RWPE1 (cell line): ENCODE data around the gene PPP4R4.

Source experiments
- CTCF ChIA-PET: fragments of 350-600 bp; sonication (Branson Sonifier 250); formaldehyde crosslinking; extraction: SDS; loops from one replicate; lab custom pipeline; 2021; lab: Yijun Ruan, JAX
- POLR2A ChIA-PET: fragments of 400-600 bp; formaldehyde crosslinking; extraction: SDS; loops from one replicate; lab custom pipeline; 2020; ENCODE audit warnings: antibody characterized with exemption; ENCODE audit not compliant: low non-redundant PET; lab: Yijun Ruan, JAX
- DNase-seq: peaks from one replicate; pipeline ENCODE4 v3.0.0; 2012; ENCODE audit warnings: low spot score
- H3K27ac ChIP-seq: fragments of 450-650 bp; 2 replicates; pipeline ENCODE4 v1.5.1; 2017
- TF ChIP-seq, protein P1 (sequence below): fragments of 450-650 bp; conservative IDR thresholded peaks from 2 replicates; pipeline ENCODE4 v1.5.1; 2017; ENCODE audit warnings: low read depth, mild to moderate bottlenecking

PPP4R4 gene

DNA sequence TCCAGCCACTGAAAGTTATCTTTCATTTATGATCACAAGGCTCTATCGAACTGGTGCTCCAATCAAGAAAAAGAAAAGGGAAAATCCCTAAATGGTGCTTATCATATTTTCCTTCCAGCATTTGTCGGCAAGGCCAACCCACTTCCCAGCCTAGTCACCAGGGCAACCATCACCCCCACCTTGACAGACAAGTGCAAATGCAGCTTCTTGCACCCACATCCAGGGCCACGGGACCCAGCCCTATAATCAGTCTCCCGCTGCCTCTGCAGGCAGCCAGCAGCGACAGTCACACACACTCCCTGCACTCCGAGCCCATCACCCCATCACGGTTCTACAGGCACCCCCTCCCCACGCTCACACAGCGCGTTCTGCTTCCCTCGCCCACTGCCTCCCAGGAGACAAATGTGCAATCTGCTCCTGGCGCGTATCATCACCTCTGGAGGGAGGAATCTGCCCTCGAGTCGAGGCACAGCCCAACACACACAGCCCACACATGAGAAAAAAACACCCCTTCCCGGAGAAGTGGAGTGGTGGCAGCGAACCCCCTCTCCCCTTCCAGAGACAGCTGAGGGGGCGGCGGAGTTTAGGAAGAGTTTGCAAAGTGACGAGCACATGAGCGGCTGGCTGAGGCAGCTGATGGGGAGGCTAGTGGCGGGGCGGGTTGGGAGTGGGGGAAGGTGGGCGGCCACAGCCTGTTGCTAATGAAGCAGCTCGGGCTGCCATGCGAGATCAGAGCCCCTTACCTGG lies 9.3 kb upstream of the PPP4R4 start:
- H3K27ac ChIP-seq = no peak overlapping the region
- POLR2A ChIA-PET = no interaction called here
- no peak for DNase-seq
- TF ChIP-seq, protein P1, sequence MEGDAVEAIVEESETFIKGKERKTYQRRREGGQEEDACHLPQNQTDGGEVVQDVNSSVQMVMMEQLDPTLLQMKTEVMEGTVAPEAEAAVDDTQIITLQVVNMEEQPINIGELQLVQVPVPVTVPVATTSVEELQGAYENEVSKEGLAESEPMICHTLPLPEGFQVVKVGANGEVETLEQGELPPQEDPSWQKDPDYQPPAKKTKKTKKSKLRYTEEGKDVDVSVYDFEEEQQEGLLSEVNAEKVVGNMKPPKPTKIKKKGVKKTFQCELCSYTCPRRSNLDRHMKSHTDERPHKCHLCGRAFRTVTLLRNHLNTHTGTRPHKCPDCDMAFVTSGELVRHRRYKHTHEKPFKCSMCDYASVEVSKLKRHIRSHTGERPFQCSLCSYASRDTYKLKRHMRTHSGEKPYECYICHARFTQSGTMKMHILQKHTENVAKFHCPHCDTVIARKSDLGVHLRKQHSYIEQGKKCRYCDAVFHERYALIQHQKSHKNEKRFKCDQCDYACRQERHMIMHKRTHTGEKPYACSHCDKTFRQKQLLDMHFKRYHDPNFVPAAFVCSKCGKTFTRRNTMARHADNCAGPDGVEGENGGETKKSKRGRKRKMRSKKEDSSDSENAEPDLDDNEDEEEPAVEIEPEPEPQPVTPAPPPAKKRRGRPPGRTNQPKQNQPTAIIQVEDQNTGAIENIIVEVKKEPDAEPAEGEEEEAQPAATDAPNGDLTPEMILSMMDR = no peak
- CTCF ChIA-PET = interaction anchor here (0.7 to 1.9 kb wide), 2 partner anchors 28 to 155 kb away, joined by 3 to 4 read pairs; no protein-coding TSS in a partner anchor

DNA sequence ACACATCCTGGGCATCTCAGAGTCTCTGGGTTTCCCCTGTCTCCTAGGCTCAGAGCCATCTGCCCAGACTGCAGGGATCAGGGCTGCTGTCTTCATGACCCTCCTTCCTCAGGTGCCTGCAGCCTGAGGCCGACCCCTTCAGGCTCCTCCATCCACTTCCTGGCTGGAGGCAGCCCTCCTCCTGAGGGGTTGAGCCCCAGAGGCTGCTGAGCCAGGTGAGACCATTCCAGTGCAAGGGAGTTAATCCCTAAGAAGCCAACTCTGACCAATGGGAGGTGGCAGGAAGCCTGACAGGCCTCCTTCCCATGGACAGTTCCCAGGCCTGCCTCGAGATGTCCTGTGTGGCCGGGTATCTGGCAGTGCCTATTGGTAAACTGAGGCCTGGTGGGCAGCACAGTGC lies 8.4 kb upstream of the PPP4R4 start:
- TF ChIP-seq, protein P1 = no peak
- POLR2A ChIA-PET = no interaction called here
- CTCF ChIA-PET = interaction anchor here (0.5 to 1.9 kb wide), 3 partner anchors 29 to 440 kb away, joined by 3 to 4 read pairs (median 3); no protein-coding TSS in a partner anchor

DNA sequence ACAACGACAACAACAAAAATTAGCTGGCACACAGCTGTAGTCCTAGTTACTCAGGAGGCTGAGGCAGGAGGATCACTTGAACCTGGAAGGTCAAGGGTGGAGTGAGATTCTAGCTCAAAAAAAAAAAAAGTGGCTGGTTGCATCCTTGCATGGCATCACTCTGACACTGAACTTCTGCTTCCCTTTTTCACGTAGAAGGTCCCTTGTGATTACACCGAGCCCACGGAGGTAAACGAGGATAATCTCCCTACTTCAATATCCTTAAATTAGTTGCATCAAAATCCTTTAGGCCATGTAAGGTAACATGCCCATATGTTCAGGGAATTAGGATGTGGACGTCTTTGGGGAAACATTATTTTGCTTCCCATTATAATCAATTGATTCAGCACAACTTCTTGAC lies 4.0 kb upstream of the PPP4R4 start:
- ChIA-PET CTCF (interaction anchor here (0.5 to 3.2 kb wide), 3 partner anchors 33 to 1591 kb away, joined by 3 to 10 read pairs (median 3); no protein-coding TSS in a partner anchor), POLR2A (no interaction called here)

More for the DNA sequence above, 8.4 kb upstream of the PPP4R4 start:
- H3K27ac ChIP-seq = no peak overlapping the region
- no peak for DNase-seq

DNA sequence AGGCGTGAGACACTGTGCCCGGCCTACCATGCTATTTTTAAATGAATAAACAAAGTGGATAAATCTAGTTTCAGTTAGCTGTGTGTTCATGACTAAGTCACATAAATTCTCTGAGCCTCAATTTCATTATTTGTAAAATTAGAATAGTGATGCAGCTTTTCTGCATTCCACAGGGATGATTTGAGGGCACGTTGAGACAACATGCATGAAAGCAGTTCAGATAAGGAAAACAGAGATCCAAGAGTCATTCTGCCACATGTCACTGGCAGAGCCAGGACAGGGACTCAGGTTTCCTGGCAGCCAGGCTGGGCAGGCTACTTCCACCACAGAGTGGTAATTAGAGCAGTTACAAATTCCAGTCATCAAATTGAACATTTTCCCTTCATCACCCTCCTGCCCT lies 2.9 kb upstream of the PPP4R4 start:
- ChIA-PET CTCF (no interaction called here), POLR2A (no interaction called here)
- H3K27ac ChIP-seq = no peak overlapping the region
- peak; percentile 23 for DNase-seq
- TF ChIP-seq, protein P1 = no peak

More for the DNA sequence above, 4.0 kb upstream of the PPP4R4 start:
- H3K27ac ChIP-seq = no peak overlapping the region
- TF ChIP-seq, protein P1 = no peak
- no peak for DNase-seq

DNA sequence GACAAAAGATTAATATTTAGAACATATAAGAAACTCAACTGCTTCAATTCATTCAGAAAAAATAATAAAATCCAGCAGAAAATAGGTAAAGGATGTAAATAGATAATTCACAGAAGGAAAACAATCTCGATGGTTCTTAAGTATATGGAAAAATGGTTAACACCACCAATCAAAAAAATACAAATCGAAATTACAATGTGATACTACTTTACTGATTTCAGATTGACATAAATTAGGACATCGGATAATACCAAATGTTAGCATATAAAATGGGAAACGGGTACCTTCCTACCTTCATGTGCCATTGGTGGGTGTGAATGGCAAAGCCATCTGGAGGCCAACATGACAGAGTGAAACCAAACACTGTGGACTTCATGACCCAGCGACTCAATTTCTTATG lies 1.6 kb upstream of the PPP4R4 start:
- DNase-seq = no peak
- no peak overlapping the region for H3K27ac ChIP-seq
- CTCF ChIA-PET = no interaction called here
- POLR2A ChIA-PET = no interaction called here
- TF ChIP-seq, protein P1 = no peak

DNA sequence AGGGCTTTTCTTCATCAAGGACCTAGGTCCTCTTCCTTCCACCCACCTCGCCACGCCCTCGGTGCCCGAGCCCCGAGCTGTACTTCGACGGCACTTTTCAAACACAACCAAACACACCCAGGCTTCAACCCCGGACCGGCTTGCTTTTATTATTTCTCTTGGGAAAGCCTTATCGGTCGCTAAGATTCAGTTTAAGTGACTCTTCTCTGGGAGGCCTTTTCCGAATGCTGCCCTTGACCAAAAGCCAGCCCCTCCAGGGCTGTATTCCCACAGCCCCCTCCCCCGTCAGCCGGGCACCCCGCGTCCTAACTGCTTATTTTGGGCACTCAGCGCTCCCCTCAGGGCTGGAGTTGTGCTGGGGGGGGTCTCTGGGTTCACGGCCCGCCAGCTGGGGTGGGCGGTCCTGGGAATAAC lies 644 bp upstream of the PPP4R4 start:
- no peak for DNase-seq
- POLR2A ChIA-PET = no interaction called here
- CTCF ChIA-PET = no interaction called here
- peak overlapping the region; percentile 35 for H3K27ac ChIP-seq
- TF ChIP-seq, protein P1 = no peak
